ENCODE results near the gene GLRX3.

The GLRX3 gene

GRCh38 chr10:130214431-130214830, 78.2 kb downstream of the GLRX3 start:
- no peak for DNase-seq

- DNase-seq, result no peak
Observed at GRCh38 chr10:130215151-130215930, 79.2 kb downstream of the GLRX3 start.

- DNase-seq, result no peak
Observed at GRCh38 chr10:130215931-130216231, 79.7 kb downstream of the GLRX3 start.

- no peak for DNase-seq
Observed at GRCh38 chr10:130218181-130218641, 82.0 kb downstream of the GLRX3 start.

- DNase-seq, result no peak
Observed at GRCh38 chr10:130218936-130219335, 82.7 kb downstream of the GLRX3 start.

GRCh38 chr10:130220251-130221185, 84.3 kb downstream of the GLRX3 start:
- DNase-seq, result no peak

- no peak for DNase-seq
Observed at GRCh38 chr10:130221456-130222375, 85.5 kb downstream of the GLRX3 start.

GRCh38 chr10:130222381-130222780, 86.2 kb downstream of the GLRX3 start:
- DNase-seq, result no peak

GRCh38 chr10:130224228-130224627, 88.0 kb downstream of the GLRX3 start:
- DNase-seq, result no peak

GRCh38 chr10:130226012-130226411, 89.8 kb downstream of the GLRX3 start:
- DNase-seq, result no peak

GRCh38 chr10:130227883-130228282, 91.7 kb downstream of the GLRX3 start:
- no peak for DNase-seq
